ENCODE data around the gene FST. TPM values are rescaled to one million over a fixed set of nuclear protein-coding genes. Genes with fewer than 3 reads are reported as not detected.
A peak's percentile ranks its signal among the peaks of the same experiment; 100 is the strongest.

Gene FST
- 154 TPM for polyA plus RNA-seq (2013, experiment 1 of 2)
- polyA plus RNA-seq (2013, experiment 2 of 2): 147 TPM

- peak within 1 kb of the TSS; percentile 83 for H3K9ac ChIP-seq (ENCODE audit: low read depth, low read length)
- H3K4me3 ChIP-seq (ENCODE audit: low read length): peak within 1 kb of the TSS; percentile 80
- whole genome bisulfite sequencing: under 1% methylated on average over 64 of the region's 64 CpGs
- H3K27me3 ChIP-seq (ENCODE audit: insufficient read depth, low read length): no peaks in the 10 kb centered on the region
- peak within 1 kb of the TSS; percentile 94 for H3K27ac ChIP-seq (ENCODE audit: low read depth, low read length)
- H3K4me1 ChIP-seq (ENCODE audit: insufficient read depth, low read length): peaks cover 10% of the 10 kb centered on the region; the same call in 1 of the 2 replicates
- peaks cover 26% of the 10 kb centered on the region for H3K36me3 ChIP-seq (ENCODE audit: insufficient read depth, low read length)
- H3K9me3 ChIP-seq (ENCODE audit: insufficient read depth, low read depth, low read length): no peaks in the 10 kb centered on the region
Measured at GRCh38 chr5:53480416-53481158, at the start of gene FST. FST (plus strand) TSS chr5:53480629; CDS start chr5:53480792, 163 bp downstream.

- Histone ChIP-seq H3K36me3 (ENCODE audit: insufficient read depth, low read length) (no peaks in the 10 kb centered on the region), H3K27ac (ENCODE audit: low read depth, low read length) (no peak overlapping the region), H3K9me3 (ENCODE audit: insufficient read depth, low read depth, low read length) (no peaks in the 10 kb centered on the region), H3K4me3 (ENCODE audit: low read length) (no peak overlapping the region), H3K4me1 (ENCODE audit: insufficient read depth, low read length) (0 out of 2 replicates have a peak, but pooled peaks cover 6% of the 10 kb centered on the region), H3K9ac (ENCODE audit: low read depth, low read length) (no peak overlapping the region), H3K27me3 (ENCODE audit: insufficient read depth, low read length) (no peaks in the 10 kb centered on the region)
- 90% methylated on average over 6 of the region's 6 CpGs for WGBS
Measured at GRCh38 chr5:53431665-53432064, 48.8 kb upstream of the FST start.

GRCh38 chr5:53433026-53433425 lies 47.4 kb upstream of the FST start:
- Histone ChIP-seq H3K9ac (ENCODE audit: low read depth, low read length) (no peak overlapping the region), H3K27me3 (ENCODE audit: insufficient read depth, low read length) (no peaks in the 10 kb centered on the region), H3K4me1 (ENCODE audit: insufficient read depth, low read length) (0 out of 2 replicates have a peak, but pooled peaks cover 5% of the 10 kb centered on the region), H3K4me3 (ENCODE audit: low read length) (no peak overlapping the region), H3K27ac (ENCODE audit: low read depth, low read length) (no peak overlapping the region), H3K9me3 (ENCODE audit: insufficient read depth, low read depth, low read length) (no peaks in the 10 kb centered on the region), H3K36me3 (ENCODE audit: insufficient read depth, low read length) (no peaks in the 10 kb centered on the region)
- WGBS: 76% methylated on average over 1 of the region's 1 CpG

GRCh38 chr5:53434541-53434940 lies 45.9 kb upstream of the FST start:
- Histone ChIP-seq H3K9ac (ENCODE audit: low read depth, low read length) (no peak overlapping the region), H3K4me3 (ENCODE audit: low read length) (no peak overlapping the region), H3K9me3 (ENCODE audit: insufficient read depth, low read depth, low read length) (no peaks in the 10 kb centered on the region), H3K27ac (ENCODE audit: low read depth, low read length) (no peak overlapping the region), H3K36me3 (ENCODE audit: insufficient read depth, low read length) (no peaks in the 10 kb centered on the region), H3K27me3 (ENCODE audit: insufficient read depth, low read length) (no peaks in the 10 kb centered on the region), H3K4me1 (ENCODE audit: insufficient read depth, low read length) (no peaks in the 10 kb centered on the region)
- WGBS: 97% methylated on average over 1 of the region's 1 CpG

- Histone ChIP-seq H3K9me3 (ENCODE audit: insufficient read depth, low read depth, low read length) (no peaks in the 10 kb centered on the region), H3K27ac (ENCODE audit: low read depth, low read length) (no peak overlapping the region), H3K36me3 (ENCODE audit: insufficient read depth, low read length) (no peaks in the 10 kb centered on the region), H3K9ac (ENCODE audit: low read depth, low read length) (no peak overlapping the region), H3K4me3 (ENCODE audit: low read length) (no peak overlapping the region), H3K27me3 (ENCODE audit: insufficient read depth, low read length) (no peaks in the 10 kb centered on the region), H3K4me1 (ENCODE audit: insufficient read depth, low read length) (no peaks in the 10 kb centered on the region)
- WGBS: 96% methylated on average over 1 of the region's 2 CpGs
Measured at GRCh38 chr5:53436480-53437191, 43.8 kb upstream of the FST start.

GRCh38 chr5:53438079-53438478 lies 42.4 kb upstream of the FST start:
- Histone ChIP-seq H3K4me1 (ENCODE audit: insufficient read depth, low read length) (no peaks in the 10 kb centered on the region), H3K4me3 (ENCODE audit: low read length) (no peak overlapping the region), H3K27me3 (ENCODE audit: insufficient read depth, low read length) (no peaks in the 10 kb centered on the region), H3K9ac (ENCODE audit: low read depth, low read length) (no peak overlapping the region), H3K9me3 (ENCODE audit: insufficient read depth, low read depth, low read length) (no peaks in the 10 kb centered on the region), H3K27ac (ENCODE audit: low read depth, low read length) (no peak overlapping the region), H3K36me3 (ENCODE audit: insufficient read depth, low read length) (no peaks in the 10 kb centered on the region)
- 98% methylated on average over 12 of the region's 13 CpGs for WGBS

GRCh38 chr5:53438486-53439472 lies 41.6 kb upstream of the FST start:
- no peak overlapping the region for H3K27ac ChIP-seq (ENCODE audit: low read depth, low read length)
- H3K4me1 ChIP-seq (ENCODE audit: insufficient read depth, low read length): no peaks in the 10 kb centered on the region
- WGBS: 93% methylated on average over 6 of the region's 6 CpGs
- no peak overlapping the region for H3K4me3 ChIP-seq (ENCODE audit: low read length)
- H3K9me3 ChIP-seq (ENCODE audit: insufficient read depth, low read depth, low read length): no peaks in the 10 kb centered on the region
- no peak overlapping the region for H3K9ac ChIP-seq (ENCODE audit: low read depth, low read length)
- no peaks in the 10 kb centered on the region for H3K36me3 ChIP-seq (ENCODE audit: insufficient read depth, low read length)
- H3K27me3 ChIP-seq (ENCODE audit: insufficient read depth, low read length): no peaks in the 10 kb centered on the region

GRCh38 chr5:53442961-53443360 lies 37.5 kb upstream of the FST start:
- WGBS: 91% methylated on average over 1 of the region's 1 CpG
- H3K9me3 ChIP-seq (ENCODE audit: insufficient read depth, low read depth, low read length): no peaks in the 10 kb centered on the region
- no peaks in the 10 kb centered on the region for H3K27me3 ChIP-seq (ENCODE audit: insufficient read depth, low read length)
- H3K4me1 ChIP-seq (ENCODE audit: insufficient read depth, low read length): peaks cover 2% of the 10 kb centered on the region; the same call in 1 of the 2 replicates
- H3K27ac ChIP-seq (ENCODE audit: low read depth, low read length): no peak overlapping the region
- H3K4me3 ChIP-seq (ENCODE audit: low read length): no peak overlapping the region
- no peaks in the 10 kb centered on the region for H3K36me3 ChIP-seq (ENCODE audit: insufficient read depth, low read length)
- no peak overlapping the region for H3K9ac ChIP-seq (ENCODE audit: low read depth, low read length)

- Histone ChIP-seq H3K9me3 (ENCODE audit: insufficient read depth, low read depth, low read length) (no peaks in the 10 kb centered on the region), H3K36me3 (ENCODE audit: insufficient read depth, low read length) (no peaks in the 10 kb centered on the region), H3K9ac (ENCODE audit: low read depth, low read length) (no peak overlapping the region), H3K4me3 (ENCODE audit: low read length) (no peak overlapping the region), H3K27me3 (ENCODE audit: insufficient read depth, low read length) (no peaks in the 10 kb centered on the region), H3K27ac (ENCODE audit: low read depth, low read length) (no peak overlapping the region), H3K4me1 (ENCODE audit: insufficient read depth, low read length) (peaks cover 2% of the 10 kb centered on the region; the same call in 1 of the 2 replicates)
- WGBS: no CpG with 5 or more reads among the region's 1 CpG
Measured at GRCh38 chr5:53445569-53445968, 34.9 kb upstream of the FST start.

GRCh38 chr5:53446908-53447307 lies 33.5 kb upstream of the FST start:
- peaks cover 2% of the 10 kb centered on the region; the same call in 1 of the 2 replicates for H3K4me1 ChIP-seq (ENCODE audit: insufficient read depth, low read length)
- 94% methylated on average over 2 of the region's 2 CpGs for WGBS
- no peaks in the 10 kb centered on the region for H3K36me3 ChIP-seq (ENCODE audit: insufficient read depth, low read length)
- H3K9ac ChIP-seq (ENCODE audit: low read depth, low read length): no peak overlapping the region
- no peaks in the 10 kb centered on the region for H3K9me3 ChIP-seq (ENCODE audit: insufficient read depth, low read depth, low read length)
- no peaks in the 10 kb centered on the region for H3K27me3 ChIP-seq (ENCODE audit: insufficient read depth, low read length)
- no peak overlapping the region for H3K27ac ChIP-seq (ENCODE audit: low read depth, low read length)
- H3K4me3 ChIP-seq (ENCODE audit: low read length): no peak overlapping the region

All from HUES64 (cell line).